HL-60 (cell line): ENCODE results near the gene ZNF598.
A peak's percentile ranks its signal among the peaks of the same experiment; 100 is the strongest.

ENCODE experiments used
- DNase-seq, 2 experiments: peaks; one replicate each; pipeline ENCODE4 v3.0.0-alpha.2; 2010 to 2020; ENCODE audit warnings: low read depth in 1 of 2, low spot score in 1 of 2
- H3K27ac ChIP-seq: fragments of 250-450 bp; sonication (Bioruptor Pico); replicated peaks from 2 replicates; pipeline ENCODE4 v1.5.1; 2020; ENCODE audit warnings: mild to moderate bottlenecking, moderate library complexity
- H3K27me3 ChIP-seq: fragments of 250-450 bp; sonication (Bioruptor Pico); 2 replicates; pipeline ENCODE4 v1.5.1; 2021; ENCODE audit warnings: mild to moderate bottlenecking, moderate library complexity; ENCODE audit not compliant: insufficient read depth, poor library complexity, severe bottlenecking
- H3K4me3 ChIP-seq: replicated peaks from 2 replicates; pipeline ENCODE4 v1.5.1; 2011; ENCODE audit warnings: mild to moderate bottlenecking, control low read depth, low read length; ENCODE audit not compliant: insufficient read depth
- CTCF ChIP-seq: IDR thresholded peaks from one replicate; pipeline ENCODE4 v1.5.1; 2011; ENCODE audit warnings: low read length, control low read depth, inconsistent platforms; ENCODE audit not compliant: insufficient read depth
- GABPA ChIP-seq: IDR thresholded peaks from 2 replicates; pipeline ENCODE4 v1.6.1; 2012; ENCODE audit warnings: low read depth
- POLR2AphosphoS5 ChIP-seq: IDR thresholded peaks from 2 replicates; pipeline ENCODE4 v1.6.1; 2012; ENCODE audit warnings: low read depth
- REST ChIP-seq: IDR thresholded peaks from 2 replicates; pipeline ENCODE4 v1.6.1; 2012; ENCODE audit warnings: low read depth; ENCODE audit not compliant: insufficient replicate concordance
- SPI1 ChIP-seq: IDR thresholded peaks from 2 replicates; pipeline ENCODE4 v1.6.1; 2012; ENCODE audit warnings: low read depth, mild to moderate bottlenecking, borderline replicate concordance

Gene ZNF598

DNA sequence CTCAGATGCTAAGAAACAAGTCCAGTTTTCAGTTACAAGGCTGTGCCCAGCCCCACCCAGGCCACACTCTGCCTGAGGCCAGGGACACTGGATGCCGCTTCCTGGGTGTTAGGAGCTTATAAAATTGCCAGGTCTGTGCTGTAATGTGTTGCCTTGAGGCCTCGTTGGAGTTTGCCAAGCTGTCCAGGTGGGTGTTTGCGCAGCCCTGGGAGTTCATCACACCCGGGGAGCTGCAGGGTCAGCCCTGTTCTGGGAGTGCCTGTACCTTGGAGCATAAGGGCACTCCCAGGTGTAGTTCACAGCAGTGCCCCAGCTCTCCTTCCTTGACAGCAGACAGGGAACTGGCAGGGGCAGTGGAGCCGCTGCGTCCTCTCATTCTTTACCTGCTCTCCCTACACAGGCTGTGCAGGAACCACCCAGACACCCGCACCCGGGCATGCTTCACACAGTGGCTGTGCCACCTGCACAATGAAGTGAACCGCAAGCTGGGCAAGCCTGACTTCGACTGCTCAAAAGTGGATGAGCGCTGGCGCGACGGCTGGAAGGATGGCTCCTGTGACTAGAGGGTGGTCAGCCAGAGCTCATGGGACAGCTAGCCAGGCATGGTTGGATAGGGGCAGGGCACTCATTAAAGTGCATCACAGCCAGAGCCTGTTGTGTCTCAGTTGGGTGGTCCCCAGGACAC, 24.0 kb downstream of the ZNF598 start:
- Histone ChIP-seq H3K4me3 (no peak overlapping the region), H3K27me3 (peaks cover 34% of the 10 kb centered on the region), H3K27ac (no peak overlapping the region)
- TF ChIP-seq REST (no peak), POLR2AphosphoS5 (no peak), GABPA (no peak), SPI1 (no peak), CTCF (no peak)
- no peak for DNase-seq

DNA sequence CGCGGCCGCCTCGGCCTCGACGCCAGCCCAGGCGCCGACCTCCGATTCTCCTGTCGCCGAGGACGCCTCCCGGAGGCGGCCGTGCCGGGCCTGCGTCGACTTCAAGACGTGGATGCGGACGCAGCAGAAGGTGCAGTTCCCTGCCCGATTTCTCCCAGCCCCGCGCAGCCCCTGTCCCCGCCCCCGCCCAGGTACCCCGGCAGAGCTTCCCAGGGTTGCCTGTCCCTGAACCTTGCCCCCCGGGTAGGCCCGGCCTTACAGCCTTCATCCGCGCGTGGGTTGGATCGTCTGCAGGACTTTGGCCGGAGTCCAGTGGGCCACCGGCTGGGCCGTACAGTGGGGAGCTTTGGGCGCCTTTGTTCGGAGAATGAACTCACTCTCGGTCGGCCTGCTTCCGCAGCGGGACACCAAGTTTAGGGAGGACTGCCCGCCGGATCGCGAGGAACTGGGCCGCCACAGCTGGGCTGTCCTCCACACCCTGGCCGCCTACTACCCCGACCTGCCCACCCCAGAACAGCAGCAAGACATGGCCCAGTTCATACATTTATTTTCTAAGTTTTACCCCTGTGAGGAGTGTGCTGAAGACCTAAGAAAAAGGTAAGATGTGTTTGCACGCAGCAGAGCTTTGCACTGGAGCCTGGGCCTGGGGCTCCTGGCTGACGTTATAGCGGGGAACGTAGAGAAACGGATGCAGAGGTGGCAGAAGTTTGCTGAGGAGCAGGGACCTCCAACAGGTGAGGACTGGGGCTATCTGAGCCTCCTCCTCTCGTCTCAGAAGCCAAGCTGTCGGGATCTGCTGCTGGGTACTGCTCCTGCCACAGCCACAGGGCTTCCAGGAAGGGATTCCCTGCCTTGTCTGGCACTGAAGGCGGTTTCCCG, 25.0 kb downstream of the ZNF598 start:
- H3K27me3 ChIP-seq = peaks cover 38% of the 10 kb centered on the region
- peak overlapping the region; percentile 40 for H3K27ac ChIP-seq
- DNase-seq = no peak
- peak; percentile 12; the same call in 1 of the 2 replicates for TF ChIP-seq POLR2AphosphoS5
- TF ChIP-seq REST = no peak
- no peak for TF ChIP-seq SPI1
- TF ChIP-seq GABPA = no peak
- H3K4me3 ChIP-seq = peak overlapping the region; percentile 88

GRCh38 chr16:1983544-1984346, 25.9 kb downstream of the ZNF598 start, which contains the start of gene GFER:
Gene GFER (plus strand): TSS chr16:1984193. CDS start chr16:1984219, 26 bp downstream.
- H3K4me3 ChIP-seq = peak within 1 kb of the TSS; percentile 88
- peaks cover 30% of the 10 kb centered on the region for H3K27me3 ChIP-seq
- DNase-seq = peak in 1 of 2 experiments; percentile 77
- peak within 1 kb of the TSS; percentile 40 for H3K27ac ChIP-seq
- TF ChIP-seq SPI1 (no peak), POLR2AphosphoS5 (peak; percentile 12; the same call in 1 of the 2 replicates), CTCF (peak; percentile 48), GABPA (no peak), REST (peak; percentile 25)
